HG02840 (cell line): ENCODE results near the gene RAB6A.

Experiments
- ATAC-seq: cut with Tn5 transposase; IDR thresholded peaks from one replicate; pipeline ENCODE4 v1.9.1; 2021; ENCODE audit warnings: mild to moderate bottlenecking, moderate library complexity, moderate number of reproducible peaks; ENCODE audit not compliant: unreplicated experiment, low FRiP score

RAB6A gene

GRCh38 chr11:73635721-73636120 lies 125.2 kb downstream of the RAB6A start:
- ATAC-seq = no peak

DNA sequence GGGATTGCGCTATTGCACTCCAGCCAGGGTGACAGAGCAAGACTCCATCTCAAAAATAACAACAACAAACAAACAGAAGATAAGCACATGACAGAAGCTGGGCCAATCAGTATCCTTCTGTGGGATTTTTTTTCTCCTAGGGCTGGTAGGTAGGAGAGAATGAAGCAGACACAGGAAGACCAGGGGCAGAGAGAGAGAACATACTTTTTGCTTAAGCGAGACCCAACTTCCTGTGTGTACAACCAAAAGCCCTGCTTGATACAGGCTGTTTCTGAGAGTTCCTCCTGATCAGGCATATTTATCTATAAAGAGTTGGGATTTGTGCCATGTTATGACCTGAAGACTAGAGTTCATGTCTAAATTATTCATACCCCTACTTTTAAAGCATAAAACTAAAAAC lies 126.9 kb downstream of the RAB6A start:
- ATAC-seq = no peak

DNA sequence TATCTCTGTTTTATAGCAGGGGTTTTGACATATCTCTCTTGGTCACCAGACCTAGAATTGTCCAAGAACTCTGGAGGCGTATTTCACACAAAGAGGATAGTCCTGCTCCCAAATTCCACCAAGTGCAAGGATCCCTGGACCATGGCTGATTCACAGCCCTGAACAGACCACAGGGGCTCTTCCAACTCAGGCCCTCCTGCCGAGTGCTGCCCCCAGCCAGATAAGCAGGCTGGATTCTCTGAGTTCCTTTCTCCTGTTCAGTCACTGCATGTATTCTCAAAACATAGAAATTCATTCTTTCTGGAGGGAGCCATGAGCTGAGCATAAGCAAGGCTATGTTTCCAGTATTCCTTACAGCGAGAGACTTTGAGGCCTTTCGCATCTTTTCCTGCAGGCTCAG lies 127.9 kb downstream of the RAB6A start:
- ATAC-seq = no peak

GRCh38 chr11:73629907-73630306 lies 131.0 kb downstream of the RAB6A start:
- ATAC-seq = no peak

DNA sequence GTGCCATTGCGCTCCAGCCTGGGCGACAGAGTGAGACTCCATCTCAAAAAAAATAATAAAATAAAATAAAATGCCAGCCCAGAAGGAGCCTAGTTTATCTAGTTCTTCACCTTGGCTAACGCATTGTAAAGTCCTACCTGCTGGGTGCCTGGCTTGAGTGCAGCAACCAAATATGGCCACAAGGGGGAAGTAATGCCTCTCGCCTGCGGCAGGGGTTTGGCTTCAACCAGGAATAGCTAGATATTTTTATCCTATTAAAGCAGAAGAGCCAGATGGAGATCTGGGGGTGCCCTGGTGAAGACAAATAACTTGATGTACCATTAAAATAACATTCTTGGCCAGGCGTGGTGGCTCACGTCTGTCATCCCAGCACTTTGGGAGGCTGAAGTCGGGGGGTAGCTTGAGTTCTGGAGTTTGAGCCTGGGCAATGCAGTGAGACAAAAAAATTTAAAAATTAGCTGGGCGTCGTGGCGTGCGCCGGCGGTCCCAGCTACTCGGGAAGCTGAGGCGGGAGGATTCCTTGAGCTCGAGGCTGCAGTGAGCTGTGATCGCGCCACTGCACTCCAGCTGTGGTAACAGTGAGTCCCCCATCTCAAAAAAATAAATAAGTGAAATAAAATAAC lies 135.1 kb downstream of the RAB6A start:
- ATAC-seq = no peak
